Measurements from ENCODE around the gene B3GALNT1.

Gene B3GALNT1

GRCh38 chr3:161082063-161082462 lies 23.1 kb downstream of the B3GALNT1 start:
- no peak for DNase-seq (ENCODE audit: low read depth)

GRCh38 chr3:161081633-161082032 lies 23.5 kb downstream of the B3GALNT1 start:
- H3K4me3 ChIP-seq (ENCODE audit: low read depth, low read length), result no peak overlapping the region
- no peak for TF ChIP-seq CTCF (IDR thresholded peaks at IDR 0.05; ENCODE audit: low read depth, low read length, missing control alignments)
- no peak for DNase-seq (ENCODE audit: low read depth)

More at GRCh38 chr3:161082063-161082462, 23.1 kb downstream of the B3GALNT1 start:
- no peak for TF ChIP-seq CTCF (IDR thresholded peaks at IDR 0.05; ENCODE audit: low read depth, low read length, missing control alignments)
- H3K4me3 ChIP-seq (ENCODE audit: low read depth, low read length), result no peak overlapping the region

DNA sequence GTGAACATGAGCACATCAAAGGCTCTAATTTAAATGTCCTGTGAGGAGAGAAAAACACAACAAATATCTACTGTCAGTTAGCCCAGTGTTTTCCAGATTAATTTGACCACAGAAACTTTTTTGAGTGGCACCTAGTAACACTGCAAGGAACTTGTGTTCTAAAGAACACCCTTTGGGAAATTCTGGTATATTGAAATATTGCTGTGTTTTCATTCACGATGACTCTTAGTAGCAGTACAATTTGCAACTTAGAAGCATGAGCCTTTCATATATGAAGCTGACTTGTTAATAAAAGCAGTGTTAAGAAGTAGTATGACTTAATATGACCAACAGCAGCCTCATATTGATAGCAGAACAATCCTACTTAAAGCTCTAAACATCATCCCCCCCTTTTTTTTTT lies 32.0 kb downstream of the B3GALNT1 start:
- no peak for DNase-seq (ENCODE audit: low read depth)
- no peak for TF ChIP-seq CTCF (IDR thresholded peaks at IDR 0.05; ENCODE audit: low read depth, low read length, missing control alignments)
- no peak overlapping the region for H3K4me3 ChIP-seq (ENCODE audit: low read depth, low read length)

- no peak for TF ChIP-seq CTCF (IDR thresholded peaks at IDR 0.05; ENCODE audit: low read depth, low read length, missing control alignments)
- DNase-seq (ENCODE audit: low read depth), result no peak
- H3K4me3 ChIP-seq (ENCODE audit: low read depth, low read length), result no peak overlapping the region
Measured at GRCh38 chr3:161072751-161073150, 32.4 kb downstream of the B3GALNT1 start.

DNA sequence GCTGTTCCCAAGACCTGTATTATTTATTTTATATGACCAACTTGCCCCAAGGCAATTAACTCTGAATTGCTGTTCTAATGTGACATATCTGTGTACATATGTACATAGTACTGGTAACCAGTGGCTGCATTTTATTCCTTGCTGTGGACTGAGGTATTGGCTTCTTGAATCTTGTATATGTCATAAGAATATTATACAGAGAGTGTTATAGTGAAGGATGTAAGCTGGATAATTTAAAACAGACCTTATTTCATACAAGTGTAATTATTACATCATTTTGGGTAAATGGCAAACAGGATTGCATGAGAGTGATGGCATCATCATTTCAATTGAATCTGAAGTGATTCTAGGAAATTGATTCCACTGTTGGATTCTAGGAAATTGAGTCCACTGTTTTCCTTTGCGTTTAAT lies 32.9 kb downstream of the B3GALNT1 start:
- DNase-seq (ENCODE audit: low read depth), result no peak
- no peak overlapping the region for H3K4me3 ChIP-seq (ENCODE audit: low read depth, low read length)
- TF ChIP-seq CTCF (IDR thresholded peaks at IDR 0.05; ENCODE audit: low read depth, low read length, missing control alignments), result no peak

- no peak overlapping the region for H3K4me3 ChIP-seq (ENCODE audit: low read depth, low read length)
- TF ChIP-seq CTCF (IDR thresholded peaks at IDR 0.05; ENCODE audit: low read depth, low read length, missing control alignments), result no peak
- DNase-seq (ENCODE audit: low read depth), result no peak
Measured at GRCh38 chr3:161070980-161071663, 34.0 kb downstream of the B3GALNT1 start.
